WTC11 (cell line): ENCODE data around the gene FICD. TPM values are rescaled to one million over a fixed set of nuclear protein-coding genes. Genes with fewer than 3 reads are reported as not detected.

Experiments
- ATAC-seq: fragments of 200-7000 bp; cut with Tn5 transposase; 2 replicates; pipeline ENCODE4 v1.10.0; 2021; ENCODE audit warnings: mild to moderate bottlenecking, moderate library complexity
- CTCF ChIA-PET: fragments of 300-600 bp; sonication (Branson Sonifier 250); formaldehyde crosslinking; loops from one replicate; lab custom pipeline; 2021; ENCODE audit warnings: antibody characterized with exemption; lab: Charles Lee
- POLR2A ChIA-PET: fragments of 350-600 bp; sonication (Branson Sonifier 250); formaldehyde crosslinking; loops from one replicate; lab custom pipeline; 2021; ENCODE audit warnings: antibody characterized with exemption; lab: Charles Lee
- DNase-seq: peaks from one replicate; pipeline ENCODE4 v3.0.0; 2021; ENCODE audit warnings: low spot score
- H3K27ac Mint-ChIP-seq: 2 replicates; pipeline ENCODE4 v1.8.0; 2021; ENCODE audit warnings: mixed read lengths
- H3K27me3 Mint-ChIP-seq: 2 replicates; pipeline ENCODE4 v1.8.0; 2021; ENCODE audit warnings: low read depth, mild to moderate bottlenecking, moderate library complexity, mixed read lengths
- H3K36me3 Mint-ChIP-seq: 2 replicates; pipeline ENCODE4 v1.8.0; 2021; ENCODE audit warnings: mixed read lengths
- H3K4me1 Mint-ChIP-seq: 2 replicates; pipeline ENCODE4 v1.8.0; 2022; ENCODE audit warnings: mixed read lengths
- H3K4me3 Mint-ChIP-seq: 2 replicates; pipeline ENCODE4 v1.8.0; 2021; ENCODE audit warnings: mild to moderate bottlenecking, moderate library complexity, mixed read lengths
- H3K9me3 Mint-ChIP-seq: 2 replicates; pipeline ENCODE4 v1.8.0; 2021; ENCODE audit warnings: mixed read lengths
- ELF4 ChIP-seq: sonication (generic); formaldehyde crosslinking; IDR thresholded peaks from 2 replicates; pipeline ENCODE4 v1.8.1; 2022; ENCODE audit warnings: low read depth, mild to moderate bottlenecking, moderate library complexity, missing genetic modification reagents
- GABPB1 ChIP-seq: sonication (generic); formaldehyde crosslinking; IDR thresholded peaks from 2 replicates; pipeline ENCODE4 v1.8.1; 2023; ENCODE audit warnings: mild to moderate bottlenecking, missing genetic modification reagents
- JAZF1 ChIP-seq: fragments of 250-450 bp; sonication (Bioruptor Pico); IDR thresholded peaks from 2 replicates; pipeline ENCODE4 v1.9.0; 2021; ENCODE audit warnings: moderate library complexity, mild to moderate bottlenecking, inconsistent platforms
- KAT7 ChIP-seq: sonication (generic); formaldehyde crosslinking; IDR thresholded peaks from 2 replicates; pipeline ENCODE4 v1.8.1; 2023; ENCODE audit warnings: missing genetic modification reagents, mild to moderate bottlenecking, borderline replicate concordance
- MYBL2 ChIP-seq: sonication (generic); formaldehyde crosslinking; IDR thresholded peaks from 2 replicates; pipeline ENCODE4 v1.8.1; 2023; ENCODE audit warnings: mild to moderate bottlenecking, moderate library complexity, missing genetic modification reagents
- NR2C2 ChIP-seq: sonication (generic); formaldehyde crosslinking; IDR thresholded peaks from 2 replicates; pipeline ENCODE4 v1.8.0; 2022; ENCODE audit warnings: mild to moderate bottlenecking, missing genetic modification reagents
- PRRX2 ChIP-seq: fragments of 250-450 bp; sonication (Bioruptor Pico); IDR thresholded peaks from 2 replicates; pipeline ENCODE4 v1.8.0; 2021; ENCODE audit warnings: mild to moderate bottlenecking
- TEAD1 ChIP-seq: sonication (generic); formaldehyde crosslinking; IDR thresholded peaks from 2 replicates; pipeline ENCODE4 v1.8.0; 2022; ENCODE audit warnings: mild to moderate bottlenecking, missing genetic modification reagents
- TP53 ChIP-seq: sonication (generic); formaldehyde crosslinking; IDR thresholded peaks from 2 replicates; pipeline ENCODE4 v1.8.1; 2023; ENCODE audit warnings: mild to moderate bottlenecking, missing genetic modification reagents
- ZNF219 ChIP-seq: sonication (generic); formaldehyde crosslinking; IDR thresholded peaks from 2 replicates; pipeline ENCODE4 v1.8.0; 2023; ENCODE audit warnings: missing genetic modification reagents, mild to moderate bottlenecking, borderline replicate concordance
- ZNF263 ChIP-seq: sonication (generic); formaldehyde crosslinking; IDR thresholded peaks from 2 replicates; pipeline ENCODE4 v1.8.1; 2022; ENCODE audit warnings: low read depth, mild to moderate bottlenecking, moderate library complexity, missing genetic modification reagents
- ZNF396 ChIP-seq: fragments of 250-450 bp; sonication (Bioruptor Pico); IDR thresholded peaks from 2 replicates; pipeline ENCODE4 v1.8.0; 2021; ENCODE audit warnings: mild to moderate bottlenecking, moderate library complexity, borderline replicate concordance
- ZNF416 ChIP-seq: fragments of 250-450 bp; sonication (Bioruptor Pico); IDR thresholded peaks from 2 replicates; pipeline ENCODE4 v1.9.0; 2021; ENCODE audit warnings: mild to moderate bottlenecking, inconsistent platforms
- total RNA-seq: library from RNA; stranded (reverse); gene quantifications from 3 replicates; pipeline ENCODE4 v1.2.3, GENCODE V29; 2021
- TF ChIP-seq, protein P1 (sequence below): sonication (generic); formaldehyde crosslinking; IDR thresholded peaks from 2 replicates; pipeline ENCODE4 v1.8.0; 2023; ENCODE audit warnings: missing genetic modification reagents, mild to moderate bottlenecking, borderline replicate concordance
- TF ChIP-seq, protein P2 (sequence below): sonication (generic); formaldehyde crosslinking; IDR thresholded peaks from 2 replicates; pipeline ENCODE4 v1.8.1; 2023; ENCODE audit warnings: mild to moderate bottlenecking, missing genetic modification reagents, moderate library complexity
- TF ChIP-seq, protein P3 (sequence below): sonication (generic); formaldehyde crosslinking; IDR thresholded peaks from 2 replicates; pipeline ENCODE4 v1.8.0; 2022; ENCODE audit warnings: mild to moderate bottlenecking, missing genetic modification reagents
- TF ChIP-seq, protein P4 (sequence below): sonication (generic); formaldehyde crosslinking; IDR thresholded peaks from 2 replicates; pipeline ENCODE4 v1.8.0; 2023; ENCODE audit warnings: missing genetic modification reagents
- TF ChIP-seq, protein P5 (sequence below): sonication (generic); formaldehyde crosslinking; IDR thresholded peaks from 2 replicates; pipeline ENCODE4 v1.8.1; 2022; ENCODE audit warnings: mild to moderate bottlenecking, moderate library complexity, missing genetic modification reagents
- TF ChIP-seq, protein P6 (sequence below): sonication (generic); formaldehyde crosslinking; IDR thresholded peaks from 2 replicates; pipeline ENCODE4 v1.8.0; 2022; ENCODE audit warnings: mild to moderate bottlenecking, missing genetic modification reagents
- TF ChIP-seq, protein P7 (sequence below): sonication (generic); formaldehyde crosslinking; IDR thresholded peaks from 2 replicates; pipeline ENCODE4 v1.8.1; 2023; ENCODE audit warnings: mild to moderate bottlenecking, missing genetic modification reagents
- TF ChIP-seq, protein P8 (sequence below): sonication (generic); formaldehyde crosslinking; IDR thresholded peaks from 2 replicates; pipeline ENCODE4 v1.8.0; 2022; ENCODE audit warnings: mild to moderate bottlenecking, missing genetic modification reagents
- TF ChIP-seq, protein P9 (sequence below): sonication (generic); formaldehyde crosslinking; IDR thresholded peaks from 2 replicates; pipeline ENCODE4 v1.8.1; 2022; ENCODE audit warnings: missing genetic modification reagents, borderline replicate concordance

FICD gene
- total RNA-seq, 1 experiment from 2014 or later, result 6.3 TPM

DNA sequence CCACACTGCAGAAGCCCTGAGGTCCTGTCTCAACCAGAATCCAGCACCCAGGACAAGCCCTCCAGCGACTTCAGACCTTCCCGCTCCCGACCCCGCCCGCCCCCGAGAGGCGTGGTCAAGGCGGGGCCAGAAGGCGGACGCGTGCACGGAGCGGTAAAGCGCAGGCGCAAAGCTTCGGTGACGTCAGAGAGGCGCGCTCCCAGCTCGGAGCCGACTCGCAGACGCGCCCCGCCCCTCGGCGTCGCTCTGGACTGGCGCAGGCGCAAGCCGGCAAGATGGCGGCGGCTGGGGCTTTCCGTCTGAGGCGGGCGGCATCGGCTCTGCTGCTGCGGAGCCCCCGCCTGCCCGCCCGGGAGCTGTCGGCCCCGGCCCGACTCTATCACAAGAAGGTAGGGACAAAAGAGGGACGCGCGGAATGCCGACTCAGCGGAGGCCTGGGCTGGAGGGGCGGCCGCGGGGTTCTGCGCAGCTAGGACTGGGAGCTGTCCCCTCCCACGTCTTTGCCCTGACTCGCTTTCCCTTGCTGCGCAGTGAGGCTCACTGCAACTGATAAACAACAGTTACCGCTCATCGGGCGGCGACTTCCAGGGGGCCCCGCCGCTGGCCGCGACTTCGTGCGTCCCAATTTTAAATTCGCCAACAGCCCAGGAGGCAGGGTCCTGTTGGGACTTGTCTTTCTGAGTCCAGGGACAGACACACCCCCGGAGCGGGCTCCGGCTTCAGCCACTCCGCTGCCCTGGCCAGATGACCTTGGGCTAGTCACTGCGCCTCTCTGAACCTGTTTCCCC, 47.5 kb downstream of the FICD start, which contains the start of gene ISCU:
TSS of gene ISCU (plus strand) at position 249 of the 788 bp plus-strand sequence. CDS start at position 276, 27 bp downstream.
- Mint-ChIP-seq H3K4me3 (peak within 1 kb of the TSS; percentile 100), H3K9me3 (no peaks in the 10 kb centered on the region), H3K4me1 (peaks cover 26% of the 10 kb centered on the region), H3K36me3 (peaks cover 52% of the 10 kb centered on the region), H3K27me3 (no peaks in the 10 kb centered on the region), H3K27ac (peak within 1 kb of the TSS; percentile 100)
- ChIA-PET CTCF (interaction anchor here (0.6 to 1.6 kb wide), 10 partner anchors 8 to 388 kb away, joined by 3 to 14 read pairs (median 3); no protein-coding TSS in a partner anchor), POLR2A (interaction anchor here (0.5 to 1.3 kb wide), 18 partner anchors 11 to 820 kb away, joined by 3 to 8 read pairs (median 4); partner anchors contain the start of gene TMEM119)
- DNase-seq (peak; percentile 98), ATAC-seq (peak; percentile 87)
- TF ChIP-seq, protein P1, sequence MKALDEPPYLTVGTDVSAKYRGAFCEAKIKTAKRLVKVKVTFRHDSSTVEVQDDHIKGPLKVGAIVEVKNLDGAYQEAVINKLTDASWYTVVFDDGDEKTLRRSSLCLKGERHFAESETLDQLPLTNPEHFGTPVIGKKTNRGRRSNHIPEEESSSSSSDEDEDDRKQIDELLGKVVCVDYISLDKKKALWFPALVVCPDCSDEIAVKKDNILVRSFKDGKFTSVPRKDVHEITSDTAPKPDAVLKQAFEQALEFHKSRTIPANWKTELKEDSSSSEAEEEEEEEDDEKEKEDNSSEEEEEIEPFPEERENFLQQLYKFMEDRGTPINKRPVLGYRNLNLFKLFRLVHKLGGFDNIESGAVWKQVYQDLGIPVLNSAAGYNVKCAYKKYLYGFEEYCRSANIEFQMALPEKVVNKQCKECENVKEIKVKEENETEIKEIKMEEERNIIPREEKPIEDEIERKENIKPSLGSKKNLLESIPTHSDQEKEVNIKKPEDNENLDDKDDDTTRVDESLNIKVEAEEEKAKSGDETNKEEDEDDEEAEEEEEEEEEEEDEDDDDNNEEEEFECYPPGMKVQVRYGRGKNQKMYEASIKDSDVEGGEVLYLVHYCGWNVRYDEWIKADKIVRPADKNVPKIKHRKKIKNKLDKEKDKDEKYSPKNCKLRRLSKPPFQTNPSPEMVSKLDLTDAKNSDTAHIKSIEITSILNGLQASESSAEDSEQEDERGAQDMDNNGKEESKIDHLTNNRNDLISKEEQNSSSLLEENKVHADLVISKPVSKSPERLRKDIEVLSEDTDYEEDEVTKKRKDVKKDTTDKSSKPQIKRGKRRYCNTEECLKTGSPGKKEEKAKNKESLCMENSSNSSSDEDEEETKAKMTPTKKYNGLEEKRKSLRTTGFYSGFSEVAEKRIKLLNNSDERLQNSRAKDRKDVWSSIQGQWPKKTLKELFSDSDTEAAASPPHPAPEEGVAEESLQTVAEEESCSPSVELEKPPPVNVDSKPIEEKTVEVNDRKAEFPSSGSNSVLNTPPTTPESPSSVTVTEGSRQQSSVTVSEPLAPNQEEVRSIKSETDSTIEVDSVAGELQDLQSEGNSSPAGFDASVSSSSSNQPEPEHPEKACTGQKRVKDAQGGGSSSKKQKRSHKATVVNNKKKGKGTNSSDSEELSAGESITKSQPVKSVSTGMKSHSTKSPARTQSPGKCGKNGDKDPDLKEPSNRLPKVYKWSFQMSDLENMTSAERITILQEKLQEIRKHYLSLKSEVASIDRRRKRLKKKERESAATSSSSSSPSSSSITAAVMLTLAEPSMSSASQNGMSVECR (CRISPR knock-in tag), result peak; percentile 23; the same call in 1 of the 2 replicates
- TF ChIP-seq JAZF1 (CRISPR knock-in tag) (no peak), TP53 (CRISPR knock-in tag) (no peak), ZNF263 (no peak), KAT7 (CRISPR knock-in tag) (0 out of 2 replicates have a peak, but pooled peaks have one; percentile 70), NR2C2 (CRISPR knock-in tag) (no peak), MYBL2 (CRISPR knock-in tag) (peak; percentile 84; the same call in 1 of the 2 replicates), ZNF396 (CRISPR knock-in tag) (no peak), ZNF219 (CRISPR knock-in tag) (no peak), TEAD1 (no peak), ELF4 (CRISPR knock-in tag) (no peak), PRRX2 (CRISPR knock-in tag) (no peak), GABPB1 (CRISPR knock-in tag) (peak; percentile 43; the same call in 1 of the 2 replicates), ZNF416 (peak; percentile 83)
- TF ChIP-seq, protein P2, sequence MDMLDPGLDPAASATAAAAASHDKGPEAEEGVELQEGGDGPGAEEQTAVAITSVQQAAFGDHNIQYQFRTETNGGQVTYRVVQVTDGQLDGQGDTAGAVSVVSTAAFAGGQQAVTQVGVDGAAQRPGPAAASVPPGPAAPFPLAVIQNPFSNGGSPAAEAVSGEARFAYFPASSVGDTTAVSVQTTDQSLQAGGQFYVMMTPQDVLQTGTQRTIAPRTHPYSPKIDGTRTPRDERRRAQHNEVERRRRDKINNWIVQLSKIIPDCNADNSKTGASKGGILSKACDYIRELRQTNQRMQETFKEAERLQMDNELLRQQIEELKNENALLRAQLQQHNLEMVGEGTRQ, result 0 out of 2 replicates have a peak, but pooled peaks have one; percentile 2
- TF ChIP-seq, protein P3, sequence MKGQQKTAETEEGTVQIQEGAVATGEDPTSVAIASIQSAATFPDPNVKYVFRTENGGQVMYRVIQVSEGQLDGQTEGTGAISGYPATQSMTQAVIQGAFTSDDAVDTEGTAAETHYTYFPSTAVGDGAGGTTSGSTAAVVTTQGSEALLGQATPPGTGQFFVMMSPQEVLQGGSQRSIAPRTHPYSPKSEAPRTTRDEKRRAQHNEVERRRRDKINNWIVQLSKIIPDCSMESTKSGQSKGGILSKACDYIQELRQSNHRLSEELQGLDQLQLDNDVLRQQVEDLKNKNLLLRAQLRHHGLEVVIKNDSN (CRISPR knock-in tag), result no peak
- TF ChIP-seq, protein P4, sequence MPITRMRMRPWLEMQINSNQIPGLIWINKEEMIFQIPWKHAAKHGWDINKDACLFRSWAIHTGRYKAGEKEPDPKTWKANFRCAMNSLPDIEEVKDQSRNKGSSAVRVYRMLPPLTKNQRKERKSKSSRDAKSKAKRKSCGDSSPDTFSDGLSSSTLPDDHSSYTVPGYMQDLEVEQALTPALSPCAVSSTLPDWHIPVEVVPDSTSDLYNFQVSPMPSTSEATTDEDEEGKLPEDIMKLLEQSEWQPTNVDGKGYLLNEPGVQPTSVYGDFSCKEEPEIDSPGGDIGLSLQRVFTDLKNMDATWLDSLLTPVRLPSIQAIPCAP, result no peak
- TF ChIP-seq, protein P5, sequence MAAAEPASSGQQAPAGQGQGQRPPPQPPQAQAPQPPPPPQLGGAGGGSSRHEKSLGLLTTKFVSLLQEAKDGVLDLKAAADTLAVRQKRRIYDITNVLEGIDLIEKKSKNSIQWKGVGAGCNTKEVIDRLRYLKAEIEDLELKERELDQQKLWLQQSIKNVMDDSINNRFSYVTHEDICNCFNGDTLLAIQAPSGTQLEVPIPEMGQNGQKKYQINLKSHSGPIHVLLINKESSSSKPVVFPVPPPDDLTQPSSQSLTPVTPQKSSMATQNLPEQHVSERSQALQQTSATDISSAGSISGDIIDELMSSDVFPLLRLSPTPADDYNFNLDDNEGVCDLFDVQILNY (CRISPR knock-in tag), result peak; percentile 84; the same call in 1 of the 2 replicates
- TF ChIP-seq, protein P6, sequence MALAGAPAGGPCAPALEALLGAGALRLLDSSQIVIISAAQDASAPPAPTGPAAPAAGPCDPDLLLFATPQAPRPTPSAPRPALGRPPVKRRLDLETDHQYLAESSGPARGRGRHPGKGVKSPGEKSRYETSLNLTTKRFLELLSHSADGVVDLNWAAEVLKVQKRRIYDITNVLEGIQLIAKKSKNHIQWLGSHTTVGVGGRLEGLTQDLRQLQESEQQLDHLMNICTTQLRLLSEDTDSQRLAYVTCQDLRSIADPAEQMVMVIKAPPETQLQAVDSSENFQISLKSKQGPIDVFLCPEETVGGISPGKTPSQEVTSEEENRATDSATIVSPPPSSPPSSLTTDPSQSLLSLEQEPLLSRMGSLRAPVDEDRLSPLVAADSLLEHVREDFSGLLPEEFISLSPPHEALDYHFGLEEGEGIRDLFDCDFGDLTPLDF (CRISPR knock-in tag), result no peak
- TF ChIP-seq, protein P7, sequence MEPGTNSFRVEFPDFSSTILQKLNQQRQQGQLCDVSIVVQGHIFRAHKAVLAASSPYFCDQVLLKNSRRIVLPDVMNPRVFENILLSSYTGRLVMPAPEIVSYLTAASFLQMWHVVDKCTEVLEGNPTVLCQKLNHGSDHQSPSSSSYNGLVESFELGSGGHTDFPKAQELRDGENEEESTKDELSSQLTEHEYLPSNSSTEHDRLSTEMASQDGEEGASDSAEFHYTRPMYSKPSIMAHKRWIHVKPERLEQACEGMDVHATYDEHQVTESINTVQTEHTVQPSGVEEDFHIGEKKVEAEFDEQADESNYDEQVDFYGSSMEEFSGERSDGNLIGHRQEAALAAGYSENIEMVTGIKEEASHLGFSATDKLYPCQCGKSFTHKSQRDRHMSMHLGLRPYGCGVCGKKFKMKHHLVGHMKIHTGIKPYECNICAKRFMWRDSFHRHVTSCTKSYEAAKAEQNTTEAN (CRISPR knock-in tag), result peak; percentile 87
- TF ChIP-seq, protein P8, sequence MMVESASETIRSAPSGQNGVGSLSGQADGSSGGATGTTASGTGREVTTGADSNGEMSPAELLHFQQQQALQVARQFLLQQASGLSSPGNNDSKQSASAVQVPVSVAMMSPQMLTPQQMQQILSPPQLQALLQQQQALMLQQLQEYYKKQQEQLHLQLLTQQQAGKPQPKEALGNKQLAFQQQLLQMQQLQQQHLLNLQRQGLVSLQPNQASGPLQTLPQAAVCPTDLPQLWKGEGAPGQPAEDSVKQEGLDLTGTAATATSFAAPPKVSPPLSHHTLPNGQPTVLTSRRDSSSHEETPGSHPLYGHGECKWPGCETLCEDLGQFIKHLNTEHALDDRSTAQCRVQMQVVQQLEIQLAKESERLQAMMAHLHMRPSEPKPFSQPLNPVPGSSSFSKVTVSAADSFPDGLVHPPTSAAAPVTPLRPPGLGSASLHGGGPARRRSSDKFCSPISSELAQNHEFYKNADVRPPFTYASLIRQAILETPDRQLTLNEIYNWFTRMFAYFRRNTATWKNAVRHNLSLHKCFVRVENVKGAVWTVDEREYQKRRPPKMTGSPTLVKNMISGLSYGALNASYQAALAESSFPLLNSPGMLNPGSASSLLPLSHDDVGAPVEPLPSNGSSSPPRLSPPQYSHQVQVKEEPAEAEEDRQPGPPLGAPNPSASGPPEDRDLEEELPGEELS (CRISPR knock-in tag), result no peak
- TF ChIP-seq, protein P9, sequence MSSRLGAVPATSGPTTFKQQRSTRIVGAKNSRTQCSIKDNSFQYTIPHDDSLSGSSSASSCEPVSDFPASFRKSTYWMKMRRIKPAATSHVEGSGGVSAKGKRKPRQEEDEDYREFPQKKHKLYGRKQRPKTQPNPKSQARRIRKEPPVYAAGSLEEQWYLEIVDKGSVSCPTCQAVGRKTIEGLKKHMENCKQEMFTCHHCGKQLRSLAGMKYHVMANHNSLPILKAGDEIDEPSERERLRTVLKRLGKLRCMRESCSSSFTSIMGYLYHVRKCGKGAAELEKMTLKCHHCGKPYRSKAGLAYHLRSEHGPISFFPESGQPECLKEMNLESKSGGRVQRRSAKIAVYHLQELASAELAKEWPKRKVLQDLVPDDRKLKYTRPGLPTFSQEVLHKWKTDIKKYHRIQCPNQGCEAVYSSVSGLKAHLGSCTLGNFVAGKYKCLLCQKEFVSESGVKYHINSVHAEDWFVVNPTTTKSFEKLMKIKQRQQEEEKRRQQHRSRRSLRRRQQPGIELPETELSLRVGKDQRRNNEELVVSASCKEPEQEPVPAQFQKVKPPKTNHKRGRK (CRISPR knock-in tag), result no peak
